Common myeloid progenitor, CD34-positive (primary cell): ENCODE measurements around the gene GFOD1.
"Not testable (repeated sequence)": the region's sequence is repeated elsewhere in the genome, so short reads cannot be mapped to it uniquely, and the experiment has no call there.

ENCODE experiments used
- CTCF ChIA-PET: fragments of 350-600 bp; sonication (Branson Sonifier 250); formaldehyde crosslinking; loops from one replicate; lab custom pipeline; 2021; ENCODE audit warnings: antibody characterized with exemption; lab: Charles Lee
- POLR2A ChIA-PET: fragments of 350-600 bp; sonication (Branson Sonifier 250); formaldehyde crosslinking; loops from one replicate; lab custom pipeline; 2021; ENCODE audit warnings: antibody characterized with exemption; lab: Charles Lee
- DNase-seq, 3 donors: peaks; one replicate each; pipeline versions ENCODE4 v3.0.0 to v3.0.0-alpha.2; 2013
- H3K27ac ChIP-seq, 2 experiments: 1 replicate in 1 of 2; 2 replicates in 1 of 2; pipeline ENCODE4 v1.7.0; 2013; ENCODE audit warnings: inconsistent platforms in 2 of 2, low read length in 2 of 2, mild to moderate bottlenecking in 2 of 2, low read depth in 1 of 2, moderate library complexity in 1 of 2; ENCODE audit not compliant: severe bottlenecking in 2 of 2, insufficient read depth in 1 of 2, poor library complexity in 1 of 2
- H3K27me3 ChIP-seq, 5 experiments: replicated peaks in 2 of 5; 1 replicate in 3 of 5; 2 replicates in 2 of 5; pipeline versions ENCODE4 v1.6.1 to v1.7.0; 2013; ENCODE audit warnings: low read length in 4 of 5, mild to moderate bottlenecking in 2 of 5, moderate library complexity in 2 of 5, inconsistent platforms in 1 of 5; ENCODE audit not compliant: insufficient read depth in 5 of 5, control insufficient read depth in 4 of 5
- H3K36me3 ChIP-seq, 4 experiments: 1 replicate in 2 of 4; 2 replicates in 2 of 4; pipeline versions ENCODE4 v1.6.1 to v1.7.0; 2013; ENCODE audit warnings: low read length in 3 of 4, control low read depth in 1 of 4, mild to moderate bottlenecking in 1 of 4; ENCODE audit not compliant: control insufficient read depth in 4 of 4, insufficient read depth in 4 of 4
- H3K4me1 ChIP-seq, 4 experiments: 1 replicate in 3 of 4; 2 replicates in 1 of 4; pipeline versions ENCODE4 v1.6.1 to v1.7.1; 2013; ENCODE audit warnings: low read length in 3 of 4, mild to moderate bottlenecking in 3 of 4, control low read depth in 1 of 4, inconsistent platforms in 1 of 4, moderate library complexity in 1 of 4; ENCODE audit not compliant: control insufficient read depth in 4 of 4, insufficient read depth in 4 of 4; ENCODE audit errors: control extremely low read depth in 1 of 4
- H3K4me3 ChIP-seq, 7 experiments: 1 replicate in 4 of 7; 2 replicates in 3 of 7; pipeline versions ENCODE4 v1.5.1 to v1.7.0; 2013; ENCODE audit warnings: mild to moderate bottlenecking in 7 of 7, low read length in 6 of 7, moderate library complexity in 6 of 7, inconsistent platforms in 2 of 7, low read depth in 2 of 7, control low read depth in 1 of 7; ENCODE audit not compliant: insufficient read depth in 4 of 7, control insufficient read depth in 1 of 7; ENCODE audit errors: extremely low read depth in 1 of 7
- H3K9me3 ChIP-seq, 5 experiments: 1 replicate in 4 of 5; 2 replicates in 1 of 5; pipeline versions ENCODE4 v1.6.1 to v1.7.1; 2013; ENCODE audit warnings: low read length in 4 of 5, mild to moderate bottlenecking in 2 of 5, inconsistent platforms in 1 of 5, low read depth in 1 of 5, moderate library complexity in 1 of 5; ENCODE audit not compliant: control insufficient read depth in 4 of 5, insufficient read depth in 2 of 5; ENCODE audit errors: control extremely low read depth in 1 of 5
- WGBS: methylation state at CpG from one replicate; pipeline ENCODE4 v1.1.5; 2013; ENCODE audit not compliant: insufficient coverage; 5-methylcytosine and 5-hydroxymethylcytosine counted together

GFOD1 gene

GRCh38 chr6:13445744-13446115, 41.7 kb downstream of the GFOD1 start:
- peaks cover 0 to 4% (median 2%) of the 10 kb centered on the region in 4 experiments for H3K36me3 ChIP-seq
- 70% methylated on average over 3 of the region's 3 CpGs for WGBS
- H3K4me1 ChIP-seq: peaks cover 11 to 34% (median 27%) of the 10 kb centered on the region in 4 experiments
- H3K27ac ChIP-seq: no peak overlapping the region
- ChIA-PET POLR2A (interaction anchor here (0.6 to 1.4 kb wide), 3 partner anchors 9 to 256 kb away, joined by 4 read pairs; no protein-coding TSS in a partner anchor), CTCF (interaction anchor here (1.2 to 3.9 kb wide), 5 partner anchors 8 to 31 kb away, joined by 3 to 25 read pairs (median 7); no protein-coding TSS in a partner anchor)
- peaks cover 0 to 2% (median 0%) of the 10 kb centered on the region in 5 experiments for H3K9me3 ChIP-seq
- H3K27me3 ChIP-seq: no peaks in the 10 kb centered on the region
- no peak for DNase-seq
- no peak overlapping the region for H3K4me3 ChIP-seq

- H3K27me3 ChIP-seq: no peaks in the 10 kb centered on the region
- peaks cover 11 to 34% (median 27%) of the 10 kb centered on the region in 4 experiments for H3K4me1 ChIP-seq
- H3K27ac ChIP-seq: no peak overlapping the region
- ChIA-PET POLR2A (interaction anchor here (0.6 to 1.4 kb wide), 3 partner anchors 9 to 255 kb away, joined by 4 read pairs; no protein-coding TSS in a partner anchor), CTCF (interaction anchor here (0.8 to 3.9 kb wide), 7 partner anchors 8 to 130 kb away, joined by 3 to 25 read pairs (median 5); no protein-coding TSS in a partner anchor)
- H3K4me3 ChIP-seq: peak overlapping the region in 1 of 7 experiments; percentile 3
- DNase-seq: peak; percentile 56 to 85 (median 84)
- H3K9me3 ChIP-seq: peaks cover 0 to 2% (median 0%) of the 10 kb centered on the region in 5 experiments
- WGBS: 14% methylated on average over 4 of the region's 9 CpGs
- H3K36me3 ChIP-seq: peaks cover 0 to 2% (median under 1%) of the 10 kb centered on the region in 4 experiments
Observed at GRCh38 chr6:13445005-13445743, 42.2 kb downstream of the GFOD1 start.

GRCh38 chr6:13444604-13445003, 42.8 kb downstream of the GFOD1 start:
- WGBS: no CpG with 5 or more reads among the region's 3 CpGs
- Histone ChIP-seq H3K9me3 (no peaks in the 10 kb centered on the region), H3K27ac (no peak overlapping the region), H3K4me1 (peaks cover 11 to 30% (median 27%) of the 10 kb centered on the region in 4 experiments), H3K4me3 (no peak overlapping the region), H3K27me3 (no peaks in the 10 kb centered on the region), H3K36me3 (peaks cover 0 to 2% (median 0%) of the 10 kb centered on the region in 4 experiments)
- ChIA-PET POLR2A (interaction anchor here (1.4 kb wide), 1 partner anchor 10 kb away, joined by 4 read pairs; no protein-coding TSS in a partner anchor), CTCF (interaction anchor here (0.8 to 3.9 kb wide), 7 partner anchors 9 to 130 kb away, joined by 3 to 25 read pairs (median 5); no protein-coding TSS in a partner anchor)
- DNase-seq: no peak

- H3K27ac ChIP-seq, H3K4me3 ChIP-seq, H3K9me3 ChIP-seq, H3K36me3 ChIP-seq, DNase-seq, H3K27me3 ChIP-seq: not testable (repeated sequence)
- WGBS: 100% methylated on average over 4 of the region's 6 CpGs
- CTCF ChIA-PET: interaction anchor here (1.1 to 3.9 kb wide), 5 partner anchors 8 to 131 kb away, joined by 5 to 25 read pairs (median 7); no protein-coding TSS in a partner anchor
- POLR2A ChIA-PET: interaction anchor here (0.8 kb wide), 1 partner anchor 49 kb away, joined by 3 read pairs; no protein-coding TSS in a partner anchor
- H3K4me1 ChIP-seq: peaks cover 11 to 26% (median 25%) of the 10 kb centered on the region in 4 experiments
Observed at GRCh38 chr6:13443978-13444377, 43.4 kb downstream of the GFOD1 start.

GRCh38 chr6:13441778-13442177, 45.6 kb downstream of the GFOD1 start:
- no peak for DNase-seq
- CTCF ChIA-PET: interaction anchor here (3.9 kb wide), 1 partner anchor 12 kb away, joined by 15 read pairs; no protein-coding TSS in a partner anchor
- Histone ChIP-seq H3K9me3 (no peaks in the 10 kb centered on the region), H3K27ac (no peak overlapping the region), H3K27me3 (no peaks in the 10 kb centered on the region), H3K4me3 (no peak overlapping the region), H3K4me1 (peaks cover 4 to 20% (median 13%) of the 10 kb centered on the region in 4 experiments), H3K36me3 (peaks cover 0 to 2% (median 0%) of the 10 kb centered on the region in 4 experiments)
- POLR2A ChIA-PET: no interaction called here
- WGBS: 100% methylated on average over 3 of the region's 4 CpGs

- Histone ChIP-seq H3K9me3 (peaks cover 0 to under 1% (median 0%) of the 10 kb centered on the region in 5 experiments), H3K27me3 (no peaks in the 10 kb centered on the region), H3K4me3 (no peak overlapping the region), H3K4me1 (peaks cover 0 to 18% (median 4%) of the 10 kb centered on the region in 4 experiments), H3K36me3 (no peaks in the 10 kb centered on the region), H3K27ac (no peak overlapping the region)
- CTCF ChIA-PET: interaction anchor here (0.6 to 1.0 kb wide), 3 partner anchors 11 to 98 kb away, joined by 3 to 4 read pairs (median 3); no protein-coding TSS in a partner anchor
- WGBS: 100% methylated on average over 1 of the region's 1 CpG
- POLR2A ChIA-PET: no interaction called here
- no peak for DNase-seq
Observed at GRCh38 chr6:13439644-13440043, 47.8 kb downstream of the GFOD1 start.
